B cell (primary cell): ENCODE data around the gene SPSB1. TPM values are rescaled to one million over a fixed set of nuclear protein-coding genes. Genes with fewer than 3 reads are reported as not detected.

Experiments
- ATAC-seq: fragments of 200-7000 bp; cut with Tn5 transposase; one replicate; pipeline ENCODE4 v1.10.0; 2021; ENCODE audit warnings: low read depth, mild to moderate bottlenecking, moderate number of reproducible peaks, moderate library complexity
- CTCF ChIA-PET: fragments of 350-600 bp; sonication (Branson Sonifier 250); formaldehyde crosslinking; loops from one replicate; lab custom pipeline; 2021; ENCODE audit warnings: antibody characterized with exemption, inconsistent platforms; lab: Charles Lee
- POLR2A ChIA-PET: fragments of 350-600 bp; sonication (Branson Sonifier 250); formaldehyde crosslinking; loops from one replicate; lab custom pipeline; 2021; ENCODE audit warnings: antibody characterized with exemption; lab: Charles Lee
- DNase-seq: peaks from one replicate; pipeline ENCODE4 v3.0.0; 2013
- H2AFZ ChIP-seq: 2 replicates; pipeline ENCODE4 v1.6.1; 2012; ENCODE audit warnings: mild to moderate bottlenecking, low read depth, low read length; ENCODE audit not compliant: insufficient read depth, poor library complexity, severe bottlenecking
- H3K27ac ChIP-seq, 2 donors: 1 replicate in 1 of 2; 2 replicates in 1 of 2; pipeline ENCODE4 v1.5.1; 2012 to 2013; ENCODE audit warnings: low read length in 2 of 2, mild to moderate bottlenecking in 2 of 2, moderate library complexity in 1 of 2
- H3K27me3 ChIP-seq, 4 experiments: fragments of 200-600 bp in 1 of 4; sonication (generic) in 1 of 4; replicated peaks in 1 of 4; 1 replicate in 2 of 4; 2 replicates in 2 of 4; pipeline versions ENCODE4 v1.6.1 to v1.7.0; 2013 to 2016; ENCODE audit warnings: low read length in 3 of 4, mild to moderate bottlenecking in 2 of 4, mixed read lengths in 1 of 4, moderate library complexity in 1 of 4; ENCODE audit not compliant: insufficient read depth in 4 of 4, control insufficient read depth in 3 of 4; ENCODE audit errors: control extremely low read depth in 1 of 4
- H3K36me3 ChIP-seq, 2 experiments: replicated peaks in 1 of 2; 1 replicate in 1 of 2; 2 replicates in 1 of 2; pipeline versions ENCODE4 v1.6.1 to v1.7.1; 2013; ENCODE audit warnings: low read length in 1 of 2; ENCODE audit not compliant: insufficient read depth in 2 of 2, control insufficient read depth in 1 of 2; ENCODE audit errors: control extremely low read depth in 1 of 2, extremely low read depth in 1 of 2
- H3K4me1 ChIP-seq, 2 donors: fragments of 200-600 bp in 1 of 2; sonication (generic) in 1 of 2; 1 replicate in 1 of 2; 2 replicates in 1 of 2; pipeline versions ENCODE4 v1.5.1 to v1.6.1; 2013 to 2017; ENCODE audit warnings: low read length in 2 of 2; ENCODE audit not compliant: control insufficient read depth in 2 of 2, insufficient read depth in 2 of 2
- H3K4me2 ChIP-seq: replicated peaks from 2 replicates; pipeline ENCODE3; 2012; ENCODE audit warnings: mild to moderate bottlenecking, low read depth, low read length; ENCODE audit not compliant: poor library complexity, severe bottlenecking
- H3K4me3 ChIP-seq, 5 experiments: fragments of 200-600 bp in 1 of 5; sonication (generic) in 1 of 5; 1 replicate in 3 of 5; 2 replicates in 2 of 5; pipeline versions ENCODE4 v1.5.1 to v1.7.0; 2011 to 2016; ENCODE audit warnings: low read length in 4 of 5, mild to moderate bottlenecking in 4 of 5, low read depth in 2 of 5, control low read depth in 1 of 5, moderate library complexity in 1 of 5; ENCODE audit not compliant: insufficient read depth in 1 of 5; ENCODE audit errors: control extremely low read depth in 1 of 5, extremely low read depth in 1 of 5
- H3K79me2 ChIP-seq: fragments of 200-600 bp; sonication (generic); one replicate; pipeline ENCODE4 v1.6.0; 2016; ENCODE audit warnings: low read length; ENCODE audit not compliant: control insufficient read depth, insufficient read depth
- H3K9ac ChIP-seq: fragments of 200-600 bp; sonication (generic); 2 replicates; pipeline ENCODE4 v1.6.1; 2017; ENCODE audit warnings: mild to moderate bottlenecking, low read length, moderate library complexity
- H3K9me3 ChIP-seq, 3 donors: one replicate each; pipeline versions ENCODE4 v1.6.1 to v1.7.1; 2013; ENCODE audit warnings: low read length in 2 of 3; ENCODE audit not compliant: control insufficient read depth in 2 of 3, insufficient read depth in 1 of 3; ENCODE audit errors: control extremely low read depth in 1 of 3
- H4K20me1 ChIP-seq: 2 replicates; pipeline ENCODE4 v1.6.0; 2012; ENCODE audit warnings: mild to moderate bottlenecking, low read length; ENCODE audit not compliant: insufficient read depth, control insufficient read depth, poor library complexity, severe bottlenecking
- H3K27ac Mint-ChIP-seq: one replicate; pipeline ENCODE4 v1.8.0; 2021; ENCODE audit warnings: mixed read lengths
- H3K27me3 Mint-ChIP-seq: one replicate; pipeline ENCODE4 v1.8.0; 2021; ENCODE audit warnings: mixed read lengths
- H3K4me1 Mint-ChIP-seq: one replicate; pipeline ENCODE4 v1.8.0; 2021; ENCODE audit warnings: mixed read lengths
- H3K4me3 Mint-ChIP-seq: one replicate; pipeline ENCODE4 v1.8.0; 2021; ENCODE audit warnings: mixed read lengths
- H3K9me3 Mint-ChIP-seq: one replicate; pipeline ENCODE4 v1.8.0; 2022; ENCODE audit warnings: mixed read lengths; ENCODE audit not compliant: insufficient read depth
- EZH2 ChIP-seq: IDR thresholded peaks from 2 replicates; pipeline ENCODE4 v1.6.1; 2012; ENCODE audit warnings: borderline replicate concordance, low read depth, mild to moderate bottlenecking, moderate library complexity, low read length; ENCODE audit not compliant: insufficient read depth, poor library complexity, severe bottlenecking
- WGBS: methylation state at CpG from one replicate; pipeline ENCODE4 v1.1.5; 2013; ENCODE audit warnings: missing lambda C conversion rate; ENCODE audit not compliant: insufficient coverage; 5-methylcytosine and 5-hydroxymethylcytosine counted together
- intact Hi-C: fragments of 100-400 bp; cut with micrococcal nuclease; formaldehyde crosslinking; loops from one replicate; pipeline ENCODE4 v1.10.0; 2022
- polyA plus RNA-seq: library from polyadenylated mRNA; depleted of rRNA; stranded (reverse); fragments of >200 nt; gene quantifications from 2 replicates; pipeline ENCODE4 v1.2.3, GENCODE V29; 2012
- total RNA-seq, 2 donors: library from RNA; stranded (reverse); fragments of 120-200 nt in 1 of 2; gene quantifications; 1 replicate in 1 of 2; 2 replicates in 1 of 2; pipeline versions ENCODE4 v1.2.3 to v1.2.4, GENCODE V29; 2013 to 2022
- TF ChIP-seq, protein P1 (sequence below): fragments of 200-600 bp; IDR thresholded peaks from one replicate; pipeline ENCODE4 v1.8.0; 2022; ENCODE audit warnings: antibody characterized with exemption, mild to moderate bottlenecking

Gene SPSB1
- total and polyA plus RNA-seq, 2 donors (not counting 1 experiment from before 2014, with no cell fraction given): 1.7 to 9.4 TPM

DNA sequence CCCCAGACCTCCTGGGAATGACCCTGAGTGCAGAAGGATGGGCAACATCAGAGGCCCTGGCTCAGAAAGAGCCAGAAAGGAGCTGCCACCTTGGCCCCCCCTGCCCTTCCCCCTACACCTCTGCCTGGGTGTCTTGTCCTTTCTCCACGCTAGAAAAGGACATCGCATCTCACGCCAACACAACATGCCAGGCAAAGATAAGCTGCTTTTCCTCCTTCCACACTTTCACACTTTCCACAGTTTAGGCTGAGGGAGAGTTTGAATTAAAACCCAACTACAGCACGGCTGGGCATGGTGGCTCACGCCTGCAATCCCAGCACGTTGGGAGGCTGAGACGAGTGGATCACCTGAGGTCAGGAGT is 109.5 kb downstream of the SPSB1 start:
- Histone ChIP-seq H3K4me3 (no peak overlapping the region), H3K27me3 (no peaks in the 10 kb centered on the region), H3K27ac (no peak overlapping the region), H3K9me3 (peaks cover 0 to 4% (median 0%) of the 10 kb centered on the region in 3 donors), H3K36me3 (no peaks in the 10 kb centered on the region), H4K20me1 (no peaks in the 10 kb centered on the region), H3K79me2 (no peaks in the 10 kb centered on the region), H3K9ac (no peak overlapping the region), H2AFZ (no peak overlapping the region), H3K4me1 (peaks cover 18 to 40% of the 10 kb centered on the region in 2 donors), H3K4me2 (no peak overlapping the region)
- POLR2A ChIA-PET: interaction anchor here (0.6 kb wide), 1 partner anchor 8 kb away, joined by 3 read pairs; no protein-coding TSS in a partner anchor
- ATAC-seq: no peak
- Mint-ChIP-seq H3K9me3 (no peaks in the 10 kb centered on the region), H3K4me3 (no peak overlapping the region), H3K4me1 (peaks cover 23% of the 10 kb centered on the region), H3K27ac (no peak overlapping the region), H3K27me3 (no peaks in the 10 kb centered on the region)
- intact Hi-C loops: no loop called here
- DNase-seq: no peak
- CTCF ChIA-PET: no interaction called here
- 63% methylated on average over 4 of the region's 7 CpGs for WGBS
- TF ChIP-seq, protein P1, sequence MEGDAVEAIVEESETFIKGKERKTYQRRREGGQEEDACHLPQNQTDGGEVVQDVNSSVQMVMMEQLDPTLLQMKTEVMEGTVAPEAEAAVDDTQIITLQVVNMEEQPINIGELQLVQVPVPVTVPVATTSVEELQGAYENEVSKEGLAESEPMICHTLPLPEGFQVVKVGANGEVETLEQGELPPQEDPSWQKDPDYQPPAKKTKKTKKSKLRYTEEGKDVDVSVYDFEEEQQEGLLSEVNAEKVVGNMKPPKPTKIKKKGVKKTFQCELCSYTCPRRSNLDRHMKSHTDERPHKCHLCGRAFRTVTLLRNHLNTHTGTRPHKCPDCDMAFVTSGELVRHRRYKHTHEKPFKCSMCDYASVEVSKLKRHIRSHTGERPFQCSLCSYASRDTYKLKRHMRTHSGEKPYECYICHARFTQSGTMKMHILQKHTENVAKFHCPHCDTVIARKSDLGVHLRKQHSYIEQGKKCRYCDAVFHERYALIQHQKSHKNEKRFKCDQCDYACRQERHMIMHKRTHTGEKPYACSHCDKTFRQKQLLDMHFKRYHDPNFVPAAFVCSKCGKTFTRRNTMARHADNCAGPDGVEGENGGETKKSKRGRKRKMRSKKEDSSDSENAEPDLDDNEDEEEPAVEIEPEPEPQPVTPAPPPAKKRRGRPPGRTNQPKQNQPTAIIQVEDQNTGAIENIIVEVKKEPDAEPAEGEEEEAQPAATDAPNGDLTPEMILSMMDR: no peak
- TF ChIP-seq EZH2: no peak

DNA sequence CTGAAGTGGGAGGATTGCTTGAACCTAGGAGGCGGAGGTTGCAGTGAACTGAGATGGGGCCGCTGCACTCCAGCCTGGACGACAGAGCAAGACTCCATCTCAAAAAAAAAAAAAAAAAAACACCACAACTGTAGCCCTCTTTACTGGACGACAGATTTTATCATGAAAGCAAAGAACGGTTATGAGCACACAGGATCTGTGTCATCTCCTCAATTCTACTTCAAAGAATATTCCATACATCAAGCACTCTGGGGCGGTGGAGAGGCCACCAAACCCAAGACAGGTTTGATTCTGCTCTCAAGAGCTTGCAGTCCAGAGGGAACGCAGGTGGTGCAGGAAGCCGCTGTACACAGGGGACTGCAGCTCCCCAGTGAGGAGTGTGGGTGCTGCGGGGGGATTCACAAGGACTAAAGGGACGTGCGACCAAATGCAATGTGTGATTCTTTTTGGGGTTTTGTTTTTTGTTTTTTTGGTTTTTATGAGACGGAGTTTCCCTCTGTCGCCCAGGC is 110.1 kb downstream of the SPSB1 start:
- ATAC-seq (no peak), DNase-seq (no peak)
- 24% methylated on average over 11 of the region's 13 CpGs for WGBS
- Histone ChIP-seq H3K27me3 (no peaks in the 10 kb centered on the region), H4K20me1 (no peaks in the 10 kb centered on the region), H3K79me2 (no peaks in the 10 kb centered on the region), H3K36me3 (no peaks in the 10 kb centered on the region), H3K9ac (no peak overlapping the region), H3K9me3 (peaks cover 0 to 4% (median 0%) of the 10 kb centered on the region in 3 donors), H3K27ac (no peak overlapping the region), H3K4me1 (peaks cover 18 to 40% of the 10 kb centered on the region in 2 donors), H2AFZ (peak overlapping the region; percentile 9), H3K4me2 (no peak overlapping the region), H3K4me3 (no peak overlapping the region)
- CTCF ChIA-PET: no interaction called here
- intact Hi-C loops: no loop called here
- Mint-ChIP-seq H3K27me3 (no peaks in the 10 kb centered on the region), H3K27ac (no peak overlapping the region), H3K9me3 (no peaks in the 10 kb centered on the region), H3K4me3 (no peak overlapping the region), H3K4me1 (peaks cover 23% of the 10 kb centered on the region)
- POLR2A ChIA-PET: interaction anchor here (0.6 kb wide), 1 partner anchor 8 kb away, joined by 3 read pairs; no protein-coding TSS in a partner anchor
- TF ChIP-seq EZH2: no peak
